ENCODE results near the gene SCAMP2.

DNA sequence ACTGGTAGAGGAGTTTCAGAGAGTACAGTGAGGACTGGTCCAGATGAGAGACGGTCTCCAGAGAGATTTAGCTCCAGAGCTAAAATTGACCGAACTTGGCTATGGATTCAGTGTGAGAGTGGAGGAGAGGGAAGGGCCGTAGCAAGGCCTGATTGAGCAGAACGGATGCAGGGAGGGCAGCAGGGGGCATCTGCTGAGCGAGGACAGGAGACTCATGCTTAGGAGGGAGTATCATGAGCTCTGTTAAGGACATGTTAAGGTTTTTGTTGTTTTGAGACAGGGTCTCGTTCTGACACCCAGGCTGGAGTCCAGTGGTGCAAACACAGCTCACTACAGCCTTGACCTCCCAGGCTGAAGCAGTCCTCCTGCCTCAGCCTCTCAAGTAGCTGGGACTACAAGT lies 68.2 kb downstream of the SCAMP2 start:
- TF ChIP-seq, protein P1, sequence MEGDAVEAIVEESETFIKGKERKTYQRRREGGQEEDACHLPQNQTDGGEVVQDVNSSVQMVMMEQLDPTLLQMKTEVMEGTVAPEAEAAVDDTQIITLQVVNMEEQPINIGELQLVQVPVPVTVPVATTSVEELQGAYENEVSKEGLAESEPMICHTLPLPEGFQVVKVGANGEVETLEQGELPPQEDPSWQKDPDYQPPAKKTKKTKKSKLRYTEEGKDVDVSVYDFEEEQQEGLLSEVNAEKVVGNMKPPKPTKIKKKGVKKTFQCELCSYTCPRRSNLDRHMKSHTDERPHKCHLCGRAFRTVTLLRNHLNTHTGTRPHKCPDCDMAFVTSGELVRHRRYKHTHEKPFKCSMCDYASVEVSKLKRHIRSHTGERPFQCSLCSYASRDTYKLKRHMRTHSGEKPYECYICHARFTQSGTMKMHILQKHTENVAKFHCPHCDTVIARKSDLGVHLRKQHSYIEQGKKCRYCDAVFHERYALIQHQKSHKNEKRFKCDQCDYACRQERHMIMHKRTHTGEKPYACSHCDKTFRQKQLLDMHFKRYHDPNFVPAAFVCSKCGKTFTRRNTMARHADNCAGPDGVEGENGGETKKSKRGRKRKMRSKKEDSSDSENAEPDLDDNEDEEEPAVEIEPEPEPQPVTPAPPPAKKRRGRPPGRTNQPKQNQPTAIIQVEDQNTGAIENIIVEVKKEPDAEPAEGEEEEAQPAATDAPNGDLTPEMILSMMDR (IDR thresholded peaks at IDR 0.05 in 8 of 11, conservative IDR thresholded peaks at IDR 0.05 in 3 of 11), result no peak
- TF ChIP-seq POLR2AphosphoS5 (IDR thresholded peaks at IDR 0.05), result peak in 2 of 3 donors; percentile 54 to 67
- no peak for TF ChIP-seq POLR2A (IDR thresholded peaks at IDR 0.05)
